Chondrocyte (in vitro differentiated cells): Measurements from ENCODE around the gene ARNT2. TPM values are rescaled to one million over a fixed set of nuclear protein-coding genes. Genes with fewer than 3 reads are reported as not detected.

Source experiments
- DNase-seq: peaks from one replicate; pipeline ENCODE4 v3.0.0; 2021; ENCODE audit warnings: mixed read lengths, low spot score
- H3K27ac Mint-ChIP-seq: one replicate; pipeline ENCODE4 v1.8.0; 2021; ENCODE audit warnings: mild to moderate bottlenecking, moderate library complexity, mixed read lengths; ENCODE audit not compliant: unreplicated experiment
- H3K27me3 Mint-ChIP-seq: 2 replicates; pipeline ENCODE4 v1.8.0; 2021; ENCODE audit warnings: low read depth, mixed read lengths
- H3K36me3 Mint-ChIP-seq: 2 replicates; pipeline ENCODE4 v1.8.0; 2021; ENCODE audit warnings: low read depth, mixed read lengths
- H3K4me1 Mint-ChIP-seq: 2 replicates; pipeline ENCODE4 v1.8.0; 2021; ENCODE audit warnings: low read depth, mild to moderate bottlenecking, mixed read lengths
- H3K4me3 Mint-ChIP-seq: one replicate; pipeline ENCODE4 v1.8.0; 2021; ENCODE audit warnings: mild to moderate bottlenecking, moderate library complexity, mixed read lengths; ENCODE audit not compliant: unreplicated experiment
- H3K9me3 Mint-ChIP-seq: 2 replicates; pipeline ENCODE4 v1.8.0; 2021; ENCODE audit warnings: low read depth, mixed read lengths
- total RNA-seq: library from RNA; stranded (reverse); gene quantifications from 3 replicates; pipeline ENCODE4 v1.2.1, GENCODE V29; 2021
- TF ChIP-seq, protein P1 (sequence below): fragments of 200-600 bp; sonication (generic); IDR thresholded peaks from 2 replicates; pipeline ENCODE4 v1.5.0; 2021; ENCODE audit warnings: antibody characterized with exemption, mild to moderate bottlenecking, moderate library complexity

Gene ARNT2
- total RNA-seq, 1 donor from 2014 or later = 20.2 TPM

DNA sequence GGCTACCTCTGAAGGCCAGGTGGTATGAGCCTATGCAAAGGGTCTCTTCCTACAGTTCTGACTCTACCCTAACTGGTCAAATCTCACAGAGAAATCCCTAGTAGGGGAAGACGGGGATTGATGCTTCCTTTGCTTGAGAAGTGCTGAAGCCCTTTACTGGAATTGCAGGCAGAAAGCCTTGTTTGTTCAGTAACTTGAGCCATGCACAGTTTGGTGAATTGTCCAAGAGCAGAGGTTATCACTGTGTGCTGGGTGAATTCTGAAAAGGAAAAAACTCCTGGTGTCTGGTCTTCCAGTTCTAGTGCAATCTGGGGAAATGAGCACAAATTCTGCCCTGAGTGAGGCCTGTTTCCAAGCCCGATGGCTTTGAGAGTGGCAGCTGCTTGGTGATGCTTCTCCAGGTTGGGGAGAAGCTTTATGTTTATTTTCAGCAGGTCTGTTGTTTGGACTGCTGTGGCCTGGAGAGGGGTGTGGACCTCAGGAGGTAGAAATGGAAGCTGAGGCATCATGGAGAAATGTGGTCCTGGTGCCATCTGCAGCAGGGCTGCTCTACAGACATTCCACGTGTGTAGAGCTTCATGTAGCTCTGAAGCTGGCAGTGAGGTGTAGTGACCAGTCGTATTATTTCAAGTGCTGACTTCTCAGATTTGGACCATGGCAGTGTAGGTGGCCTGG lies 60.9 kb downstream of the ARNT2 start:
- H3K36me3 Mint-ChIP-seq = peaks cover 7% of the 10 kb centered on the region
- no peak overlapping the region for H3K4me3 Mint-ChIP-seq
- TF ChIP-seq, protein P1, sequence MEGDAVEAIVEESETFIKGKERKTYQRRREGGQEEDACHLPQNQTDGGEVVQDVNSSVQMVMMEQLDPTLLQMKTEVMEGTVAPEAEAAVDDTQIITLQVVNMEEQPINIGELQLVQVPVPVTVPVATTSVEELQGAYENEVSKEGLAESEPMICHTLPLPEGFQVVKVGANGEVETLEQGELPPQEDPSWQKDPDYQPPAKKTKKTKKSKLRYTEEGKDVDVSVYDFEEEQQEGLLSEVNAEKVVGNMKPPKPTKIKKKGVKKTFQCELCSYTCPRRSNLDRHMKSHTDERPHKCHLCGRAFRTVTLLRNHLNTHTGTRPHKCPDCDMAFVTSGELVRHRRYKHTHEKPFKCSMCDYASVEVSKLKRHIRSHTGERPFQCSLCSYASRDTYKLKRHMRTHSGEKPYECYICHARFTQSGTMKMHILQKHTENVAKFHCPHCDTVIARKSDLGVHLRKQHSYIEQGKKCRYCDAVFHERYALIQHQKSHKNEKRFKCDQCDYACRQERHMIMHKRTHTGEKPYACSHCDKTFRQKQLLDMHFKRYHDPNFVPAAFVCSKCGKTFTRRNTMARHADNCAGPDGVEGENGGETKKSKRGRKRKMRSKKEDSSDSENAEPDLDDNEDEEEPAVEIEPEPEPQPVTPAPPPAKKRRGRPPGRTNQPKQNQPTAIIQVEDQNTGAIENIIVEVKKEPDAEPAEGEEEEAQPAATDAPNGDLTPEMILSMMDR = no peak
- H3K27ac Mint-ChIP-seq = peak overlapping the region; percentile 45
- H3K4me1 Mint-ChIP-seq = peaks cover 33% of the 10 kb centered on the region
- no peaks in the 10 kb centered on the region for H3K27me3 Mint-ChIP-seq
- H3K9me3 Mint-ChIP-seq = no peaks in the 10 kb centered on the region
- DNase-seq = no peak

DNA sequence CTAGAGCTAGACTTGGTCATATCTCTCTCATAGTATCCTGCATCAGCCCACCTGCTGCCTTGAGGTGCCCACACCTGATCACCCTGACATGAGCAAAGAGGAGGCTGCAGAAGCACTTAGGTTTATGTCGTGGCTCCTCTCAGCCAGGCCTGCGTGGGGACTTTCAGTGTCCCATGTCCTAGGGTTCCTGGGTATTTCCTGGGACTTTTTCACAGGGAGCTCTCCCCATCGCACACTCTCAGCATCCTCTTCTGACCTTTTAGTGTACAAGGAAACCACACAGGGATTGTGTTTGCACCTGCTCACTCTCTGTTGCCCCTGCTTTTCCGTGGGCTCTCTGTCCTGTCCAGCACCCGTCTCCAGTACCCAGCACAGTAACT lies 61.4 kb downstream of the ARNT2 start:
- DNase-seq = no peak
- Mint-ChIP-seq H3K27ac (no peak overlapping the region), H3K36me3 (peaks cover 12% of the 10 kb centered on the region), H3K4me1 (peaks cover 32% of the 10 kb centered on the region), H3K9me3 (no peaks in the 10 kb centered on the region), H3K4me3 (no peak overlapping the region), H3K27me3 (no peaks in the 10 kb centered on the region)
- TF ChIP-seq, protein P1 = no peak

DNA sequence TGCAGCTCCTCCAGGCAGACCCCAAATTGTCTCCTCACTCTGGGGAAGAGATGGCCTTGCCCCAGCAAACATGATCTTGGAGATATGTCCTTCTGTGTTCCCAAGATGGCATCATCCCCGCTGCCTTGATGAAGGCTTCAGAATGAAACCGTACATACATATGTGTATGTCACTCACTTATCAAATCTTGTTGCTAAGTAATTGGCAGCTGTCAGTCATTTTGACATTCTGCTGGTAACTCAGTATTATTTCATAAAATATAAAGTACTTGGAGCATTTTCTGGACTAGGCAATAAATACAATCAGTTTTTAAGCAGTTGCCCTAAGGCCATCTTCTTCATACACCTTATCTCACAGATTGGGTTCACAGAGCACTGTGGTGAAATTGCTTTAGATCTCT lies 62.4 kb downstream of the ARNT2 start:
- Mint-ChIP-seq H3K4me3 (no peak overlapping the region), H3K27ac (no peak overlapping the region), H3K27me3 (no peaks in the 10 kb centered on the region), H3K36me3 (peaks cover 19% of the 10 kb centered on the region), H3K4me1 (peaks cover 22% of the 10 kb centered on the region), H3K9me3 (no peaks in the 10 kb centered on the region)
- no peak for DNase-seq
- TF ChIP-seq, protein P1 = no peak

DNA sequence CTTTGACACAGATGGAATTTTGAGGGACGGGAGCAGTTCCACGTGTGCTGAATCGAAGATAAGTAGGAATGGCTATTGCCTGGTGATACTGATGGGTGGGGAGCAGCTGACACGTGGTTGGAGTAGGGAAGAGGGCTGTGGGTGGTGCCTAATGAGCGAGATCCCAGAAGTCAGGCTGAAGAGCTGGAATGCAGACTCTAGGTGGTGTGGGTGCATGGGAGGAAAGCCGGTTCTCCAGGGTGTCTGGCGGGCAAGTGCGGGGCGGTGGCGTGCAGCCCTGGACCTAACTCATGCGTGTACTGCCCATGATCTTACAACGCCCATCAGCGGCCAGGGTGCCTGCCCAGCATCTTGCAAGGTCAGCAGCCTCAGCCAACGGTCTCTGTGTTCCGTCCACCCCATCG lies 63.1 kb downstream of the ARNT2 start:
- DNase-seq = no peak
- no peak overlapping the region for H3K27ac Mint-ChIP-seq
- H3K4me1 Mint-ChIP-seq = peaks cover 16% of the 10 kb centered on the region
- TF ChIP-seq, protein P1 = no peak
- no peaks in the 10 kb centered on the region for H3K27me3 Mint-ChIP-seq
- H3K4me3 Mint-ChIP-seq = no peak overlapping the region
- no peaks in the 10 kb centered on the region for H3K9me3 Mint-ChIP-seq
- H3K36me3 Mint-ChIP-seq = peaks cover 18% of the 10 kb centered on the region

DNA sequence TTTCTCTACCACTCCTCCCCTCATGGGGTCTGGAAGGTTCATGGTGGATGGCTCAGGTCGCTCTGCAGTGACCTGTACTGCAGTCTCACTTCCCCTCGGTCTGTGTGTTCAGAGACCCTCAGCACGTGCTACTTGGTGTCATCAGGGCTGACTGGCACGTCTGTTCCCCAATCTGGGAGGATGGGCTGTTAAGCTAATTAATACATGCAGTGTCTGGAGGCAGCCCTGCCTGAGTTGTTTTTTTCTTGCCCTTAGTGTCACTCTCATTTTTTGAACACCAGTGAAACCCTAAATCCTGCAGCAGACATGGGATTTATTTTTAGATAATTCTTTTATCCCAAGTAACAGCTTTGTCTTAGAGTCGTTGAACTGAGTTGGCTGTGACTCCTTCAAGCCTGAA lies 64.6 kb downstream of the ARNT2 start:
- Mint-ChIP-seq H3K27me3 (no peaks in the 10 kb centered on the region), H3K27ac (no peak overlapping the region), H3K36me3 (peaks cover 19% of the 10 kb centered on the region), H3K4me1 (peaks cover 26% of the 10 kb centered on the region), H3K9me3 (no peaks in the 10 kb centered on the region), H3K4me3 (no peak overlapping the region)
- TF ChIP-seq, protein P1 = no peak
- no peak for DNase-seq
